CMK (cell line): ENCODE results near the gene CNPPD1.
A peak's percentile ranks its signal among the peaks of the same experiment; 100 is the strongest.

Experiments
- DNase-seq: peaks from one replicate; pipeline ENCODE4 v3.0.0-alpha.2; 2010; ENCODE audit warnings: low read depth

CNPPD1 gene

DNA sequence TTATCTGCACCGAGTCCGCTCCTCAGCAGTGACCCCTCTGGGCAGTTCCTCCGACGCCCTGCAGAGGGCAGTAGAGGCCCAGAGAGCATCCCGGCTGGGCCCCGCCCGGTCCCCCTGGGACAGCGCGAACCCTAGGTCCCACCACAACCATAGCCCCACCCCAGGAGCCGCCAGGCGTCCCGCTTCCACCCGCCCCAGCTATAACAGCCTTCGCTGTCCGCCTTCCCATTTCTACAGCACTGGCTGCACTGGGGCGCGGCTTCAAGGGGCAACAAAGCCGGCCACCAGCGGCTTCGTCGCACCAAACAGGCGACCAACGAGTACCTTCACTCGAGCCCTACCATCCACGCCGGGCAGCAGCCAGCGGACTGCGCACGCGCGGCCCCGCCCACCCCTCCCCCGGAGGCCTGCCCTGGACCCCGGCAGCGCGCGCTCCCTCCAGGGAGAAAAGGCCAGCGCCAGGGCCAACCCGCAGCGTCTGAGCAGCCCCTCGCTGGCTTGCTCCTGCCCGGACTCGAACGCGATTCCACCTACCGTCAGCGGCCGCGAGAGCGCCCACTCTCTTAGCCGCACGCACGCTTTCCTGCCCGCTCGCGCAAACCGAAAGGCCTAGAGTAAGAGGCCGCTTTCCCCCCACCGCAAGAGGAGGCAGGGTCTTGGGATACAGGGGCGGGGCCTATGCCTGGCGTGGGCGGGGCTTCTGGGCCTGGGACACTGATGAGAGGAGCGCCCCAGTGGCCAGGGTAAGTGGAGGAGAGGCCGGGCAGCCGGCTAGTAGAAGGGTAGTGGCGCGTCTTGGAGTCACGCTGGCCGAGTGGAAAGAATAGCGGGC lies 16.3 kb downstream of the CNPPD1 start, which contains the start of gene NHEJ1:
Gene NHEJ1, minus strand, starts transcription at position 630 of the 832 bp plus-strand sequence. CDS start 2,453 bp downstream, outside the sequence.
- DNase-seq, result peak; percentile 88

GRCh38 chr2:219159771-219160185 lies 16.9 kb downstream of the CNPPD1 start:
- no peak for DNase-seq

DNA sequence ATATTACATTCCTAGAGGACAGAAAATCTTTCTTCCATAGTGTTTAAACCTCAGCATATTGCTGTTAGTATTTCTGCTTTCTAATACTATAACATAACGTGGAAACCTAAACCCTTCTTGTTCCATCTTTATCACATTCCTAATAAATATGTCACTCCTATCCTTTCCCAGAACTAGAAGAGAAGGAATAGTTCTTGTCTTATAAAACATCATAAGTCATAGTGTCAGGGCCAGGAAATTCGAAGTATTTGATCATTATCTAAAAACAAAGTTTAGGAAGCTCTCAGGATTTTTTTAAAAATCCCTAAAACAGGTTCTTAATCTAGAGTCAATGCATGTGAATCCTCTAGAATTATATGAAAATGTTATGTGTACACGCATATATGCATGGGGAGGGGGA lies 18.1 kb downstream of the CNPPD1 start:
- DNase-seq, result no peak

GRCh38 chr2:219158025-219158424 lies 18.7 kb downstream of the CNPPD1 start:
- DNase-seq, result no peak

DNA sequence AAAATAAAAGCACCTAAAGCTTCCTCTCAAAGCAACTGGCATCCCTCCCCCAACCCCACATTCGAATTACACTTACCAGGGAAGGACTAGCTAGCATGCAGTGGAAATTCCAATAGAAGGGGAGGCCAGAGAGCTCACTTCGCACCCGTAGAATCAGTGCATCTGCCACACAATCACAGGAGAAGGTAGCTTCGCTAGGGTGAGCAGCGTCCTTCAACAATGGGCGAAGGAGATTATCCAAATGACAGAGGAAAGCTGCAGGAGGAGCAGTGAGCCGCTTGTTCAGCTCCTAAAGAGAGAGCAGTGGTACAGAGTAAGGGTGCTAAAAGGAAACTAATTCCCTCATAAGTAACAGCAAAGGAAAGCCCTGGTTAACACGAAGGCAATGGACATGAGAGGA lies 19.3 kb downstream of the CNPPD1 start:
- no peak for DNase-seq

DNA sequence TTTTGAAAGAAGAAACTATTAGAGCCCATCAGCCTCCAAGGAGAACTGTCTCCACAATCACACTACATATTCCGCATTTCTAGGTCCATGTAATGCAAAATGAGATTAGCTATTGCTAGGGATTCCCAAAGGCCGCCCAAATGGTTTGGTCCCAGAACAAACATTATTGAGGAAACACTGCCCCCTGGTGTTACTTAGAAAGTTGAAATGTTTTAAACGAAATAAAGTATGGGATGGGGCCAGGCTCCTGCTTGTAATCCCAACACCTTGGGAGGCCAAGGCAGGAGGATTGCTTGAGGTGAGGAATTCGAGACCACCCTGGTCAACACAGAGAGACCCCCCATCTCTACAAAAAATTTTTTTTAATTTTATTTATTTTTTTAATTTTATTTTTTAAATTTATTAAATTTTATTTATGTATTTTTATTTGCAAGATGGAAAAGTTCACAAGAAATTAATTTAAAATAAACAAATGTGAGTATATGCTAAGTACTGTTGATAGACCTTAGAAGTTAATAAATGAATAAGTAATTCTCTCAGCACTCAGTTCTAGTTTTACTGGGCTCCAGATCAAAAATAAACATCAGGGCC lies 21.6 kb downstream of the CNPPD1 start:
- DNase-seq, result no peak

- no peak for DNase-seq
Measured at GRCh38 chr2:219149667-219150066, 27.1 kb downstream of the CNPPD1 start.

DNA sequence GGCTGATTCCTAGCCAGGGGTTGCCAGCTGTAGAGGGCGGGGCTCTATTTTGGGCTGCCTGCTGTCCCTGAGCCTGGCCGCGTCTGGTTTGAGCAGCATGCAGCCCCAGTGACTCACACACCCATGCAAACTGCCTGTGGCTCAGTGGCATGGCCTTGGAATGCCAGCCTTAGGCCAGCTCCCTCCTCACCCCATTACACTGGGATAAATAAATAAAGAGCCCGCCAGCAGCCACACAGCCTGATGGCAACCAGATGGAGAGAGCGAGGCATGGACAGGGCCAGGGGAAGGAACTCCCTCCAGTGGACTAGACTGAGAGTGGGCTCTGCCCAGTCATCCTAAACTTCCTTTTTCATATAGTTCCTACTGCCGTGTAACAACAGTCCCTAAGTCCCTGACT lies 34.4 kb downstream of the CNPPD1 start:
- no peak for DNase-seq

GRCh38 chr2:219140722-219141121 lies 36.0 kb downstream of the CNPPD1 start:
- no peak for DNase-seq

GRCh38 chr2:219133976-219134375 lies 42.7 kb downstream of the CNPPD1 start:
- no peak for DNase-seq

- DNase-seq, result no peak
Measured at GRCh38 chr2:219131744-219132143, 45.0 kb downstream of the CNPPD1 start.

GRCh38 chr2:219131327-219131726 lies 45.4 kb downstream of the CNPPD1 start:
- no peak for DNase-seq

GRCh38 chr2:219129589-219129988 lies 47.1 kb downstream of the CNPPD1 start:
- DNase-seq, result no peak

- peak; percentile 98 for DNase-seq
Measured at GRCh38 chr2:219128396-219128795, 48.3 kb downstream of the CNPPD1 start.

- no peak for DNase-seq
Measured at GRCh38 chr2:219127037-219127635, 49.6 kb downstream of the CNPPD1 start.

DNA sequence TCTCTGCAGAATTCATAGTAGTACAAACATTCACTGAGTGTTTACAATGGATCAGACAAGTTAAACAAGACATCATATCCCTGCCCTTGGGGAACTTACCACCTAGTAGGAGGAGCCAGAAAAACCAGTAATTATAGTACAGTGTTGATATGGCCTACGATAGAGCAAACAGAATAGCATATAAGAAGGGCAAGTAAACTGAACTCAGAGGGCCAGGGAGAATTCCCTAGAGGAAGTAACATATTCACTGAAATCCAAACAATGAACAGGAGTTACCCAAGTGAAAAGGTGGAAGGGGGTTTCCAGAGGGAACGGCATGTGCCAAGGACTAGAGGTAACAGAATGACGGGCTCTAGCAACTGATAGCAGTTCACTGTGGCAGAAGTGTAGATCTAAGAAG lies 50.2 kb downstream of the CNPPD1 start:
- DNase-seq, result no peak

GRCh38 chr2:219125886-219126270 lies 50.8 kb downstream of the CNPPD1 start:
- DNase-seq, result no peak

DNA sequence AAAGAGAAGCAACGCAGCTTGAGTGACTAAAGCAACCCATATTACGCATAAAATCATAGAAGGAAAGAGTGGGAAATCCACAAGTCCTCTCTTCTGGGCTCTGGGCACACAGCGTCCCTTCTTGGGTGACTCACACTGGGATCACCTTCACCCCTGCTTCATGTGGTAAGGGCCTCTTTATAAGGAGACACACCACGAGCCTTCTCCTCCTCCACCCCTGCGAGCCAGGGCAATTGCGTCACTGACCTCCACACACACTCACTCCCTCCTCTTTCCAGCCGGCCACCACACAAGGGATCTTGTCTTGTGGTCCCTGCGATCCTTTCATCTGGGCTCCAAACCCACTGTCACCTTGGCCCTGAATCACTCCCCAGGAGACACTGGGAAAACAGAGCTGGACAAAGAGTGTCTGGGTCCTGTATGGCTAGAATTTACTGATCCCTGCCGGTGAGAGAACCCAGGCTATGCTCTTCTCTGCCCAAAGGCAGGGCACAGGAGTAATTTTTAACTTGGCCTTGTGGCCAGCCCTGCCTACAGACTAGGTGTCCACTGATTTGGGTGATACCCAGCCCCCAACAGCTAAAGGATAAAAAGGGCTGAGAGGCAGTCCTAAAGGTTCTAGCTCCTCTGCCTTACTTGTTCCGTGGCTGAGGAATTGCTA lies 51.4 kb downstream of the CNPPD1 start:
- peak; percentile 91 for DNase-seq

DNA sequence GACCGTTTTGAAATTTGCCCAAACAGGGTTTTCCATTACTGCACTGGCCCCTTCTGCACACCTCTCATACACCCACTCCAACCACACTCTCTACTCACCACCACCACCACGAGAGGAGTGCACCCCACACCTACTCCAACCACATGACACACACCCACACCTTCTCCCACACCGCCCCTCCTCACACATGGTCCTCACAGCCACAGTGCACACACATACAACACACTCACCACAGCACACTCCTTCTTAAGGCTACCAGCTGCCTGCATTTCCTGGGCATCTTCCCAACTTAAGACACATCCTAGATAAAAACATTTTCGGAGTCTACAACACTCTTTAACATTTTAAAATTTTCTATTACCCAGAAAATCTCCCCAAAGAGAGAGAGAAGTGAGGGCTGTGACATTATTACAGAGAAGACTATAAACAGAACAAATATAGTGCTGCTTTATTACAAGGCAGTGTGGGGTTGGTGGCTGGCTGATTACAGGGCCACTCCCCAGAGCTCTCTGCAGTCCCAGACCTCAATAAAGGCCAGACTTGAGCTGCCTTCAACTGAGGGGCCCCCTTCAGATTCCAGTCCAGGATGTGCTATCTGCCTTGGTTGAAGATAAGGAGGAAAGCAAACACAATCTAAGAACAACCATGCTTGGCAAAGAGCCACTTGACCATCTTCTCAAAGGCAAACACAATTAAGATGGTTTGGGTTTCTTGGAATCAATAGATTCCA lies 52.2 kb downstream of the CNPPD1 start:
- DNase-seq, result peak; percentile 95

- no peak for DNase-seq
Measured at GRCh38 chr2:219123356-219124135, 53.2 kb downstream of the CNPPD1 start.
